NCI-H774 (cell line): Measurements from ENCODE around the gene MOB2.
"Not testable (repeated sequence)": the region's sequence is repeated elsewhere in the genome, so short reads cannot be mapped to it uniquely, and the experiment has no call there.

Experiments used
- DNase-seq: peaks from one replicate; lab custom pipeline; 2025; lab: John Stamatoyannopoulos, UW

MOB2 gene

DNA sequence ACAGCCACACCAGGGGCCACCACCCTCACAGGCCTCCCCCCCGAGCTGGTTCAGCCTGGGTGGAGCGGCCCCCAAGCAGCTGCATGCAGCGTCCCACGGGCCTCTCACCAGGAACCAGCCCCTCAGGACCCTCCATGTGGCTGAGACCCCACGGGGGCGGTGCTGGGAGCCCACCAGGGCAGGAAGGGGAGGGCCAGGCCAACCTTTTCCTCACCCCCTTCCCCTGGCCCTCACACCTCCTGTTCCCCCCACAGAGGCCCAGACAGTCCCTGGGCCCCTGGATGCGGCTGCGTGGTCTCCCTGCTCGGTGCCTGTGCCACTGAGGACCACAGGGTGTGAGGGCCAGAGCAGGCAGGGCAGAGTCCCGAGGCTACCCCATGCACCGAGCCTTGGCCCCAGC, 46.5 kb downstream of the MOB2 start:
- no peak for DNase-seq

- no peak for DNase-seq
Measured at GRCh38 chr11:1439341-1439740, 47.2 kb downstream of the MOB2 start.

- DNase-seq: no peak
Measured at GRCh38 chr11:1438967-1439330, 47.6 kb downstream of the MOB2 start.

DNA sequence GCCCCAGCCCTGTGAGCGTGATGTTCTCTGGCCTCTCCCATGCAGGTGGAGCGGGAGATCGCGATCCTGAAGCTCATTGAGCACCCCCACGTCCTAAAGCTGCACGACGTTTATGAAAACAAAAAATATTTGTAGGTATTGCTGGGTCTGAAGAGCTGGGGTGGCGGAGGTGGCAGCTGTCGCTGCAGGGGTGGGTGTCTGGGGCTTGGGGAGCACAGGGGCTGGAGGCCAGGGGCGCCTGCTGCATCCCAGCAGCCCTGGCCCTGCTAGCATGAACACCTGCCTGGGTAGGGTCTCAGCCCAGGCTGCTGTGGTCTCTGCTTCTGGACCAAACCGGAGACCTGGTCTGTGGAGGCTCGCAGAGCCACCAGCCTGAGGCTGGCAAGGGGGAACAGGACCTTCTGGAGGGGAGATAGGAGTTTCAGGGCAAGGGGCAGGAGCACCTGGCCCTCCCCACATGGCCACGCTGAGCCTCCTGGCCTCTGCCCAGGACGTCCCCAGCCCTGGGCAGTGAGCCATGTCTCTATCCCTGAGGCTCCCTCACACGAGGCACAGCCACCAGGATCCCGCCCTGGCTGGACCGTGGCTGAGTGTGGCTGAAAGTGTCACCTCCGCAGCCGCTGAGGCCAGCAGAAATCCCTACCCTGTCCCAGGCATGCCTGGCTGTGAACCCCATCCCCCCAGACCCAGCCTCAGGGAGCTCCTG, 48.2 kb downstream of the MOB2 start:
- DNase-seq: no peak

- no peak for DNase-seq
Measured at GRCh38 chr11:1437500-1437899, 49.1 kb downstream of the MOB2 start.

- DNase-seq: no peak
Measured at GRCh38 chr11:1436468-1437039, 50.0 kb downstream of the MOB2 start.

DNA sequence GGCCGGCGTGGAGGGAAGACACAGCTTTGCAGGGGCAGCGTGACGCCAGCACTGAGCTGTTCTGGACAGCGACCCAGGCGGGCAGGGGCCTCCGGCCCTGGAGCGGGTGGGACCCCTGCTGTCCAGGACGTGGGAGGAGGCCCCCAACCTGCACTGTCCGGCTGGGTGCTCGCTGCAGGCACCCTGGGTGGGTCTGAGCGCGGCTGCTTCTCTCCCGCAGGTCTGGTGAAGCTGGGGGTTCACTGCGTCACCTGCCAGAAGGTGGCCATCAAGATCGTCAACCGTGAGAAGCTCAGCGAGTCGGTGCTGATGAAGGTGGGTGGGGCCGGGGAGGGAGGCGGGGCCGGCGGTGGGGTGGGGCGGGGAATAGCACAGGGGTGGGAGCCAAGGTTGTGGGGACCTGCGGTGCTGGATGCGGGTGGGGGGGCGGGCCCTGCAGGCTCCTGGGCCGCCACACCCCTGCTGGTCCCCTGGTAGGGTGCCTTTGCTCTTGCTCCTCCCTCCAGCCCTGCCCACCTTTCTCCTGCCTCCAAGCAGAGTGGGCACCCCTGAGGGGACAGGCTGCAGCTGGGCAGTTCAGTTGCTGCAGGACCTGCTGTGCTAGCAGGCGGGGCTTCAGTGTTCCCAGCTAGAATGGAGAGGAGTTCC, 50.6 kb downstream of the MOB2 start:
- DNase-seq: no peak

- not testable (repeated sequence) for DNase-seq
Measured at GRCh38 chr11:1435479-1435819, 51.1 kb downstream of the MOB2 start.

DNA sequence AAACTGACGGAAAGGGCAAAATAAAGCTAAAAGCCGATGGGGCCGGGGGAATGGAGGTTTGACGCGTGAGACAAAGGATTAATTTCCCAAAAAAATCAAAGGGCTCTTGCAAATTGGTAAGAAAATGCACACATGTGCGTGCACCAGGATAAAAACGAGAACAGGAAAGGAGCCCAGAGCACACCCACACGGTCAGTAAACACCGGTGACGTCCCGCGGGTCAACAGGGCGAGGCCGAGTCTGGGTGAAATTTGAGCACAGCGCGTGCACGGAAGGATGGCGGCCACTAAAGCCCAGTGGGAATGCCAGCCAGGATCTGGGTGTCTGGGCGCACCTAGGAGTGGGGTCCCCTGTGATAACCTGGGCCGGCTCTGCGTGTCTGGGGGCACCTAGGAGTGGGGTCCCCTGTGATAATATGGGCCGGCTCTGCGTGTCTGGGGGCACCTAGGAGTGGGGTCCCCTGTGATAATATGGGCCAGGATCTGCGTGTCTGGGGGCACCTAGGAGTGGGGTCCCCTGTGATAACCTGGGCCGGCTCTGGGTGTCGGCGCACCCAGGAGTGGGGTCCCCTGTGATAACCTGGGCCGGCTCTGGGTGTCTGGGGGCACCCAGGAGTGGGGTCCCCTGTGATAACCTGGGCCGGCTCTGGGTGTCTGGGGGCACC, 52.5 kb downstream of the MOB2 start:
- no peak for DNase-seq

GRCh38 chr11:1433568-1433967, 53.0 kb downstream of the MOB2 start:
- DNase-seq: no peak

- no peak for DNase-seq
Measured at GRCh38 chr11:1428762-1429316, 57.7 kb downstream of the MOB2 start.

DNA sequence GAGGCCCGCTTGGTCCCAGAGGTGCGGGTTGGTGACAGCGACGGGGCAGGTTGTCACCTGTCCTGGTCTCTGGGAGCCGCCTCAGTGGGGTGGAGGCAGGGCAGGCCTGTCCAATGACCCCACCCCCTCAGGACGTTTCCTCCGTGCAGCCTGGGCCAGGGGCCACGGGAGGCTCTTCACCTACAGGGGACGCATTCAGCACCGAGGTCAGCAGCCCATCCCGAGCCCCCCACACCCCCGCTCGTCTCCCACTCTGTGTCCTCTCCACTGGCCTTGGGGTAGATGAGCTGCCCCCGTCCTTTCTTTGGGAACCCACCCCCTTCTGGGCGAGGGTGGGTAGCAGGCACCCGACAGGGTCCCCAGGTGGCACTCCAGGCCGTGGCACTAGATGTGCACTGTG, 61.1 kb downstream of the MOB2 start:
- no peak for DNase-seq

DNA sequence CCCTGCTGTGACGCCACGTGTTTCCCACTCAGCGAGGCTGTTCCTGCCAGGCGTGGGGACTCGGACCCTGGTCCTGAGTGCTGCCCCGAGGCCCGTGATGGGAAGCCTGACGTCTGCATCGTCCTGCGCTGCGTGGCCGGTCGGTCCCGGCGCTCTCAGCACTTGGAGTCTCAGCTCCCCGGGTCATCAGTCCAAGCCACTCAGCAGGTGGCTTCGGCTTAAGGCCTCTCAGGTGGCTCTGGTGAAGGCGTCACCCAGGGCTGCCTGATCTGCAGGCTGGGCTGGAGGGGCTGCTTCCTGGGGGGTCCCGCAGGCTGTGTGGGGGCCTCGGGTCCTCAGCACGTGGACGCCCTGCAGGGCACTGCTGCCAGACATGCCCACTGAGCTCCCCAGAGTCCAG, 61.6 kb downstream of the MOB2 start:
- DNase-seq: no peak

GRCh38 chr11:1423406-1423805, 63.2 kb downstream of the MOB2 start:
- not testable (repeated sequence) for DNase-seq

GRCh38 chr11:1422981-1423380, 63.6 kb downstream of the MOB2 start:
- no peak for DNase-seq

GRCh38 chr11:1422481-1422880, 64.1 kb downstream of the MOB2 start:
- no peak for DNase-seq

DNA sequence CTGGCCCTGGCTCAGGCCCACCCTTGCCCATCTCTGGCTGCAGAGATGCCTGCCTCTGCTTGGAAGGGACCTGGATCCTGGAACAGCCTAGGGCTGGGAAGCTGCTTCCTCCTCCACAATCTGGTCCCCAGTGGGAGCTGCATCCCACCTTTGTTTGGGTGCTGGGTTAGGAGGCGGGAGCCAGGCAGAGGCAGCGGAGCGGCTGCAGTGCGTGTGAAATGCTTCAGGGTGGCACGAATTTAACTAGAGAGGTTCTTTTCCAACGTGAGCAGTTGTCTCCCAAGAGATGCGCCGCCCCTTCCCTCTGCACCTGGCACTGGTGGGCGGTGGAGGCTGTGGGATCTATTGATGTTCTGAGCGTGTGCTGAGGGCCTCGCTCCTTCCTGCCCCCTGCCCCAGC, 65.3 kb downstream of the MOB2 start:
- DNase-seq: no peak

- DNase-seq: no peak
Measured at GRCh38 chr11:1419811-1420210, 66.8 kb downstream of the MOB2 start.
